Uterus (tissue), 4 donors: ENCODE measurements around the gene SLCO6A1. TPM values are rescaled to one million over a fixed set of nuclear protein-coding genes. Genes with fewer than 3 reads are reported as not detected.

Source experiments
- DNase-seq, 2 donors: peaks; one replicate each; pipeline ENCODE4 v3.0.0-alpha.2; 2019 to 2020
- H3K27ac ChIP-seq, 2 donors: fragments of 200-600 bp; sonication (generic); 1 replicate in 1 of 2; 2 replicates in 1 of 2; pipeline ENCODE4 v1.5.1; 2016 to 2018
- H3K27me3 ChIP-seq, 2 donors: fragments of 200-600 bp; sonication (generic); one replicate each; pipeline ENCODE4 v1.5.1; 2018 to 2019; ENCODE audit warnings: control low read depth in 1 of 2
- H3K36me3 ChIP-seq, 2 donors: fragments of 200-600 bp; sonication (generic); one replicate each; pipeline ENCODE4 v1.5.1; 2019; ENCODE audit warnings: control low read depth in 1 of 2
- H3K4me1 ChIP-seq, 2 donors: fragments of 200-600 bp; sonication (generic); one replicate each; pipeline ENCODE4 v1.5.1; 2018 to 2019; ENCODE audit warnings: control low read depth in 1 of 2
- H3K4me3 ChIP-seq, 2 donors: fragments of 200-600 bp; sonication (generic); 1 replicate in 1 of 2; 2 replicates in 1 of 2; pipeline ENCODE4 v1.5.1; 2018 to 2019; ENCODE audit warnings: mild to moderate bottlenecking in 1 of 2
- H3K9me3 ChIP-seq, 2 donors: fragments of 200-600 bp; sonication (generic); one replicate each; pipeline ENCODE4 v1.5.1; 2019; ENCODE audit warnings: control low read depth in 1 of 2
- POLR2A ChIP-seq, 2 donors: fragments of 450-650 bp; IDR thresholded peaks; one replicate each; pipeline ENCODE4 v1.6.1; 2016; ENCODE audit warnings: antibody characterized with exemption in 2 of 2, mild to moderate bottlenecking in 1 of 2, moderate library complexity in 1 of 2
- intact Hi-C: fragments of 100-400 bp; cut with DNase I; formaldehyde crosslinking; loops from one replicate; pipeline ENCODE4 v1.15.1; 2023; ENCODE audit warnings: low total_unique reads
- total RNA-seq, 4 donors: library from RNA; depleted of rRNA in 3 of 4; stranded (reverse); fragments of >200 nt in 3 of 4; gene quantifications; one replicate each; pipeline versions ENCODE4 v1.1.0 to v1.2.4, GENCODE V29; 2014 to 2023
- TF ChIP-seq, protein P1 (sequence below), 4 experiments: fragments of 200-600 bp in 2 of 4; fragments of 450-650 bp in 2 of 4; sonication (generic) in 2 of 4; IDR thresholded peaks; one replicate each; pipeline ENCODE4 v1.5.1; 2016 to 2019; ENCODE audit warnings: antibody characterized with exemption in 4 of 4, mild to moderate bottlenecking in 2 of 4, moderate library complexity in 1 of 4
- donor health status: DM: yes; HTN: yes; CAD: no.

Gene SLCO6A1
- total RNA-seq, 4 donors from 2014 or later = not detected

DNA sequence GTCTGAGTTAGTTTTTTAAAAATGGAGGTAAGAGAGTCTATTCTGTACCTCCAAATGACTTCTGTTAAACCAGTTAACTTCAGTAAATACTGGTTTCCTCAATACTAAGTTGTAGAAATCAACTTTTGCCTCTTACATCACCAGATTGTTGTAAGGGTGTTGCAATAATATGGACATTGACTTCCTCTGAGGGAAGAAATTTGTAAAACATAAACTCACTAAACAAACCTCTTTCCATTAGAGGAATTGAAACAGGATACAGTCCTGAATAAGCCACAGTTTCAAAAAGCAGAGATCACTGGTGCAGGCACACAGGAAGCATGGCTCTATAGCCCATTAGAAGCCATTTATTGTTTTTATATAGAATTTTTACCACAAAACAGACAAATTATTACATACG is 32.7 kb upstream of the SLCO6A1 start:
- Histone ChIP-seq H3K27ac (no peak overlapping the region), H3K4me3 (no peak overlapping the region), H3K9me3 (no peaks in the 10 kb centered on the region), H3K4me1 (no peaks in the 10 kb centered on the region), H3K36me3 (no peaks in the 10 kb centered on the region), H3K27me3 (no peaks in the 10 kb centered on the region)
- DNase-seq = no peak
- intact Hi-C loops = no loop called here
- TF ChIP-seq, protein P1, sequence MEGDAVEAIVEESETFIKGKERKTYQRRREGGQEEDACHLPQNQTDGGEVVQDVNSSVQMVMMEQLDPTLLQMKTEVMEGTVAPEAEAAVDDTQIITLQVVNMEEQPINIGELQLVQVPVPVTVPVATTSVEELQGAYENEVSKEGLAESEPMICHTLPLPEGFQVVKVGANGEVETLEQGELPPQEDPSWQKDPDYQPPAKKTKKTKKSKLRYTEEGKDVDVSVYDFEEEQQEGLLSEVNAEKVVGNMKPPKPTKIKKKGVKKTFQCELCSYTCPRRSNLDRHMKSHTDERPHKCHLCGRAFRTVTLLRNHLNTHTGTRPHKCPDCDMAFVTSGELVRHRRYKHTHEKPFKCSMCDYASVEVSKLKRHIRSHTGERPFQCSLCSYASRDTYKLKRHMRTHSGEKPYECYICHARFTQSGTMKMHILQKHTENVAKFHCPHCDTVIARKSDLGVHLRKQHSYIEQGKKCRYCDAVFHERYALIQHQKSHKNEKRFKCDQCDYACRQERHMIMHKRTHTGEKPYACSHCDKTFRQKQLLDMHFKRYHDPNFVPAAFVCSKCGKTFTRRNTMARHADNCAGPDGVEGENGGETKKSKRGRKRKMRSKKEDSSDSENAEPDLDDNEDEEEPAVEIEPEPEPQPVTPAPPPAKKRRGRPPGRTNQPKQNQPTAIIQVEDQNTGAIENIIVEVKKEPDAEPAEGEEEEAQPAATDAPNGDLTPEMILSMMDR (IDR thresholded peaks at IDR 0.05) = no peak

DNA sequence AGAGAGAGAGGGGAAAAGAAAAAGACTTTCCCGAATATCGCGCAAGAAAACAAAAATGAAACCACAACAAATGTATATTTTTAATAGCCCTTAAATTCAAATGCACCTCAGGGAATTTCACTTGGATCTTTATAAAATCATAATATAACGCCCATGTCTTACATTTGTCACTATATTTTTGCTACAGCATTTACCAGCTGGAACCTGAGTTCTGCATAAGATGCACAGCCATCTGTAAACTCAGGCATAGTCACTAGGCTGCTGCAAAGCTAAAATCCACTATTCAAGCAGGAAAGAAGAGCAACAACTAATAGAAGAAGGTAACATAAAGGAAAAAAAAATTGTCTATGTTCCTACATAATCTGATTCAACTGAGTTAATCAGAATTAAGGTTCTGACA is 30.6 kb upstream of the SLCO6A1 start:
- H3K4me3 ChIP-seq = no peak overlapping the region
- intact Hi-C loops = no loop called here

DNA sequence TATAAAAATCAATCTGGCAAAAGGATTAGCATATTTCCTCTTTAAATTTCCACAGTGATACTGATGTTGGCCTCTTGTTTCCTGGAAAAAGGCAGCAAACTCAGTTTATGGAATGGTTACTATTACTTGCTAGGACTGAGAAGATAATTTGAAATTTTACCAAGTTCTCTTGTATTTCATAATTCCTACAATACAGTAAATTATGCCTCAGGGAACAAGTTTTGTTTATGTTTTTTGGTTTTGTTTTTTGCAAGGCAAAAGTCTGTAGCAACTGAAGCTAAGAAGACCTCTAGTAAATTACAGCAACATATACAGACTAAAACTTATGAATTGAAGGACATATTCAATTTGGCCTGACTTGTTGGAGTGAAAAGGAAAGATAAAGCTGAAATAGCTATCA is 30.2 kb upstream of the SLCO6A1 start:
- intact Hi-C loops = no loop called here
- TF ChIP-seq, protein P1 (IDR thresholded peaks at IDR 0.05) = no peak
- no peak for TF ChIP-seq POLR2A (IDR thresholded peaks at IDR 0.05)
- H3K4me3 ChIP-seq = no peak overlapping the region

More for the DNA sequence above, 30.6 kb upstream of the SLCO6A1 start:
- DNase-seq = no peak
- Histone ChIP-seq H3K27ac (no peak overlapping the region), H3K9me3 (no peaks in the 10 kb centered on the region), H3K36me3 (no peaks in the 10 kb centered on the region), H3K27me3 (no peaks in the 10 kb centered on the region), H3K4me1 (no peaks in the 10 kb centered on the region)
- TF ChIP-seq, protein P1 (IDR thresholded peaks at IDR 0.05) = no peak
- TF ChIP-seq POLR2A (IDR thresholded peaks at IDR 0.05) = no peak

DNA sequence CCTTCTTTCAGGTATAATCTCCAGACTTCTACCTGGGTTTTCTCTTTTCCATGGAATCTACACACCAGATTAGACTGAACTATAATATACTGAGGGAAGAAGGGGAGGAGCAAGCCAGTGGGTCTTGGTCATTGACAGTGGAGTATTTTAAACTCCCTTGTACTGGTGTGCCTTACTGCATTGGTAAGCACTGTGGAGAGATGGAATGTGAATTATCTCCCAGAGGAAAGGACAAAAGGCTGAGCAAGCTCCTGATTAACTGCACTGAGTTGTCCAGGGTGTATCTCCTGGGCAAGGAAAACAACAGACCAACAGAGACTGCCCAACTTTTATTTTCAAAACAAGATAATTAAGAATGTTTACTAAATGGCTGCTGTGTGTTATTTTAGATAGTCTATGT is 29.8 kb upstream of the SLCO6A1 start:
- H3K27me3 ChIP-seq = no peaks in the 10 kb centered on the region
- TF ChIP-seq, protein P1 (IDR thresholded peaks at IDR 0.05) = no peak
- TF ChIP-seq POLR2A (IDR thresholded peaks at IDR 0.05) = no peak

More for the DNA sequence above, 30.2 kb upstream of the SLCO6A1 start:
- no peak for DNase-seq
- H3K27me3 ChIP-seq = no peaks in the 10 kb centered on the region
- H3K36me3 ChIP-seq = no peaks in the 10 kb centered on the region
- H3K9me3 ChIP-seq = no peaks in the 10 kb centered on the region
- no peaks in the 10 kb centered on the region for H3K4me1 ChIP-seq
- no peak overlapping the region for H3K27ac ChIP-seq

DNA sequence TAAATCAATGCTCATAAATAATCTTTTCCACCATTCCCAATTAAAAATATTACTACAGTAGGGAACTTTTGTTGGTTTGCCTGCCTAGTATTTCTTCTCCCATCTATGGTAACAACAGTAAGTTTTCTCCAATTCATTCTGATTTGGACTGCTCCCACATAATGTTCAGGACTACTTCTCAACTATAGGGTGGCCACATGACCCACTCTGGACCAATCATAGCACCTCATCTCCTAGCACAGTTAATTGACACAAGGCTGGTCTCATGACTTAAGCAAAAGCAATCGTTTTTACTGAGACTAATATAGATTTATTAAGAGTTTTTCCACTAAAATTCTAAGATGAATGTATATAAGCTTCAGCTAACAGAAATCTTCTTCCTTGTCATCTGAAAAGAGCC is 28.7 kb upstream of the SLCO6A1 start:
- H3K9me3 ChIP-seq = no peaks in the 10 kb centered on the region
- no peaks in the 10 kb centered on the region for H3K36me3 ChIP-seq
- TF ChIP-seq, protein P1 (IDR thresholded peaks at IDR 0.05) = no peak
- TF ChIP-seq POLR2A (IDR thresholded peaks at IDR 0.05) = no peak
- no peak overlapping the region for H3K4me3 ChIP-seq
- DNase-seq = no peak
- no peaks in the 10 kb centered on the region for H3K4me1 ChIP-seq
- H3K27ac ChIP-seq = no peak overlapping the region
- intact Hi-C loops = no loop called here
- no peaks in the 10 kb centered on the region for H3K27me3 ChIP-seq

More for the DNA sequence above, 29.8 kb upstream of the SLCO6A1 start:
- Histone ChIP-seq H3K36me3 (no peaks in the 10 kb centered on the region), H3K27ac (no peak overlapping the region), H3K9me3 (no peaks in the 10 kb centered on the region), H3K4me3 (no peak overlapping the region), H3K4me1 (no peaks in the 10 kb centered on the region)
- no peak for DNase-seq
- intact Hi-C loops = no loop called here
